ENCODE results near the gene TMEM231.
A peak's percentile ranks its signal among the peaks of the same experiment; 100 is the strongest.
"Not testable (repeated sequence)": the region's sequence is repeated elsewhere in the genome, so short reads cannot be mapped to it uniquely, and the experiment has no call there.

Gene TMEM231

GRCh38 chr16:75529056-75529905 is 26.8 kb downstream of the TMEM231 start:
- no peak for DNase-seq

- DNase-seq = no peak
These were observed 28.2 kb downstream of the TMEM231 start for GRCh38 chr16:75527825-75528299.

- DNase-seq = no peak
These were observed 29.8 kb downstream of the TMEM231 start for GRCh38 chr16:75526032-75526790.

- no peak for DNase-seq
These were observed 36.9 kb downstream of the TMEM231 start for GRCh38 chr16:75519175-75519574.

GRCh38 chr16:75516189-75516966 is 39.7 kb downstream of the TMEM231 start:
- not testable (repeated sequence) for DNase-seq

GRCh38 chr16:75514296-75514695 is 41.8 kb downstream of the TMEM231 start:
- no peak for DNase-seq

GRCh38 chr16:75506574-75506973 is 49.5 kb downstream of the TMEM231 start:
- no peak for DNase-seq

- DNase-seq = no peak
These were observed 49.9 kb downstream of the TMEM231 start for GRCh38 chr16:75506107-75506506.

- no peak for DNase-seq
These were observed 52.3 kb downstream of the TMEM231 start for GRCh38 chr16:75503801-75504200.

- no peak for DNase-seq
These were observed 53.0 kb downstream of the TMEM231 start for GRCh38 chr16:75502916-75503605.

GRCh38 chr16:75501820-75502219 is 54.2 kb downstream of the TMEM231 start:
- DNase-seq = not testable (repeated sequence)

- no peak for DNase-seq
These were observed 54.7 kb downstream of the TMEM231 start for GRCh38 chr16:75501359-75501758.

GRCh38 chr16:75498605-75499322 is 57.3 kb downstream of the TMEM231 start:
- not testable (repeated sequence) for DNase-seq

- DNase-seq = no peak
These were observed 58.5 kb downstream of the TMEM231 start for GRCh38 chr16:75497558-75497957.

GRCh38 chr16:75495076-75495674 is 60.9 kb downstream of the TMEM231 start, which contains the start of gene CHST6:
CHST6 (minus strand) TSS chr16:75495441; CDS start chr16:75479828, 15,613 bp downstream.
- no peak for DNase-seq

GRCh38 chr16:75494661-75495075 is 61.4 kb downstream of the TMEM231 start:
- DNase-seq = no peak

- DNase-seq = no peak
These were observed 61.9 kb downstream of the TMEM231 start for GRCh38 chr16:75494184-75494583.

- DNase-seq = peak; percentile 79
These were observed 64.2 kb downstream of the TMEM231 start for GRCh38 chr16:75491876-75492275.

- no peak for DNase-seq
These were observed 67.7 kb downstream of the TMEM231 start for GRCh38 chr16:75488322-75488721.
